ENCODE measurements around the gene PCGF3. TPM values are rescaled to one million over a fixed set of nuclear protein-coding genes. Genes with fewer than 3 reads are reported as not detected.

PCGF3 gene
- total RNA-seq, 4 donors from 2014 or later: 56.5 to 256 (median 97.2) TPM

DNA sequence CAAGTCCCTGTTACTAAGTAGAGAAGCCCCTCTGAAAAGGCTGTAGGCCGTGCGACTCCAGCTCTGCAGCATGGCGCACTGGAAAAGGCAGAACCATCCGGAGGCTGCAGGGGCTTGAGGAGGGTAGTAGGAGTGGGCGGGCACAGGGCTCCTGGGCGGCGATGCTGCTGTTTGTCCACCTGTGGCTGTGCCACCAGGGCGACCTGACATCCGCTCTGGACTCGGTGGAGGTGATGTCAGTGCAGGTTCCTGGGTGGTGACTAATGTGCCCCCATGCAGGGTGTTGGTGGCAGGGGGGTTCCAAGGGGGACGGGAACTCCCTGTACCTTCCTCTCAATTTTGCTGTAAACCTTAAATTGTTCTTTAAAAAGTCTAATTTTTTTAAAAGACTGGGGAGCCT is 58.3 kb downstream of the PCGF3 start:
- Histone ChIP-seq H3K4me1 (no peaks in the 10 kb centered on the region), H3K27ac (no peak overlapping the region), H3K4me3 (no peak overlapping the region), H3K36me3 (peaks cover 0 to 30% (median 12%) of the 10 kb centered on the region in 4 donors), H3K27me3 (no peaks in the 10 kb centered on the region), H3K9me3 (no peaks in the 10 kb centered on the region)
- WGBS, 2 donors (ENCODE audit: low coverage in 1 of 2): 92 to 98% methylated on average over 8 to 11 of the region's 11 CpGs
- in situ Hi-C loops (cut with MboI; ENCODE audit: low pct_ligation_motif_present in 1 of 4, low pct_unique_long_range_greater_than_20kb in 1 of 4, low sequenced_read_pairs in 3 of 4): no loop called here
- no peak for TF ChIP-seq POLR2A (IDR thresholded peaks at IDR 0.05)
- TF ChIP-seq CTCF (IDR thresholded peaks at IDR 0.05): no peak
- no peak for TF ChIP-seq EP300 (IDR thresholded peaks at IDR 0.05; ENCODE audit: low read depth)
- TF ChIP-seq POLR2AphosphoS5 (IDR thresholded peaks at IDR 0.05): no peak
- intact Hi-C loops (cut with DNase I; ENCODE audit: low total_unique reads): no loop called here
- DNase-seq: no peak

DNA sequence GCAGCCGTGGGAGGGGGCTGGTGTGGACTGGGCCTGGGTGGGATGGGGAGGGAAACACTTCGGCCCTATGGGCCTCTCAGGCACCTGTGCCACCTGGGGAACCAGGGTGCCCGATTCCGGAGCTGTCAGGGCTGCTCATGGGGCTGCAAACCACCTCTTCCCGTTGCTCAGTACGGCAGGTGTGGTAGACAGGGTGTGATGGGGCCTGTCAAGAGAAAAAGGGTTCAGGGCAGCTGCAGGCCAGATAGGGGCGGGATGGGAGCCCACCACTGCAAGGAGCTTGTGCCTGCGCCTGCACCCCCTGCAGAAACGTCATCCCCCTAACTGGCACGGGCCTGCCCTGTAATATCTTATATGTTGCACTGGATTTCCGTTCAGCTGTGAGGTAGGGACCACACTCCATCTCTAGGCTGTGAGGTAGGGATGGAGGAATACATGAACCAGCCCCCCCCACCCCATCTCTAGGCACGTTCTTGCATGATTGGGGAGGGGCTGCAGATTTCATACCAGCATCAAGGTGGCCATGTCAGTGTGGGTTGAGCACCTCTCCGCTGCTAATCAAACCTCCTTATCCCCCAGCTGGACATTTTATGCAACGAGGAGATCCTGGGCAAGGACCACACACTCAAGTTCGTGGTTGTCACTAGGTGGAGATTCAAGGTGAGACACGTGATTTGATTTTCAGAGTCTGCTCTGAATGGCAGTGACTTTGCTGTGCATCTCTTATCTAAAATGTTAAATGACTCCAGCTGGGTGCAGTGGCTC is 59.0 kb downstream of the PCGF3 start:
- 80% methylated on average over 16 of the region's 16 CpGs; no CpG with 5 or more reads in 1 of the 2 donors for WGBS, 2 donors (ENCODE audit: low coverage in 1 of 2)
- Histone ChIP-seq H3K4me3 (no peak overlapping the region), H3K4me1 (no peaks in the 10 kb centered on the region), H3K9me3 (no peaks in the 10 kb centered on the region), H3K27ac (no peak overlapping the region), H3K36me3 (peaks cover 0 to 30% (median 12%) of the 10 kb centered on the region in 4 donors), H3K27me3 (no peaks in the 10 kb centered on the region)
- in situ Hi-C loops (cut with MboI; ENCODE audit: low pct_ligation_motif_present in 1 of 4, low pct_unique_long_range_greater_than_20kb in 1 of 4, low sequenced_read_pairs in 3 of 4): no loop called here
- intact Hi-C loops (cut with DNase I; ENCODE audit: low total_unique reads): no loop called here
- no peak for DNase-seq
- no peak for TF ChIP-seq EP300 (IDR thresholded peaks at IDR 0.05; ENCODE audit: low read depth)
- TF ChIP-seq CTCF (IDR thresholded peaks at IDR 0.05): no peak
- TF ChIP-seq POLR2AphosphoS5 (IDR thresholded peaks at IDR 0.05): no peak
- TF ChIP-seq POLR2A (IDR thresholded peaks at IDR 0.05): no peak

DNA sequence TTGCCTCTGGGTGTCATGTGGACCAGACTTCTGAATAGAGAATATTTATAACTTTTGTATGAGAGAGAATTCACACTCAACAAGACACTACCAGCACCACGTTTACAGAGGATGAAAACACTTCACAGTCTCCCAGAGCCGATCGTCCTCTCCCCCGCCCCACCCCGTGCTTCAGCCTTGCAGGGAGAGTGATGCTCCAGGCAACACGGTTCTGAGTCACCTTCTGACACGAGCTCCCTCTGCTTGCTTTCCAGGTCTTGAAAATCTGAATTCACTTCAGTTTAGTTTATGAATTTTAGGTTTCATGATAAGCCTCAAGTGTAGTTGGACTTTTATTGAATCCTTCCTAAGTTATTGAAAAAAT is 60.5 kb downstream of the PCGF3 start:
- DNase-seq: no peak
- intact Hi-C loops (cut with DNase I; ENCODE audit: low total_unique reads): no loop called here
- 70 to 77% methylated on average over 3 to 7 of the region's 7 CpGs for WGBS, 2 donors (ENCODE audit: low coverage in 1 of 2)

More for the DNA sequence above, 60.5 kb downstream of the PCGF3 start:
- in situ Hi-C loops (cut with MboI; ENCODE audit: low pct_ligation_motif_present in 1 of 4, low pct_unique_long_range_greater_than_20kb in 1 of 4, low sequenced_read_pairs in 3 of 4): no loop called here
- TF ChIP-seq CTCF (IDR thresholded peaks at IDR 0.05) (no peak), POLR2A (IDR thresholded peaks at IDR 0.05) (no peak), POLR2AphosphoS5 (IDR thresholded peaks at IDR 0.05) (no peak)
- Histone ChIP-seq H3K9me3 (no peaks in the 10 kb centered on the region), H3K27ac (no peak overlapping the region), H3K4me3 (no peak overlapping the region), H3K27me3 (no peaks in the 10 kb centered on the region), H3K36me3 (peaks cover 0 to 28% (median 8%) of the 10 kb centered on the region in 4 donors), H3K4me1 (no peaks in the 10 kb centered on the region)

Measured in transverse colon (tissue), 4 donors.